Stimulated activated naive CD4-positive, alpha-beta T cell (primary cell): ENCODE results near the gene GSTT4.
"Not testable (repeated sequence)": the region's sequence is repeated elsewhere in the genome, so short reads cannot be mapped to it uniquely, and the experiment has no call there.

Source experiments
- DNase-seq, 6 experiments: peaks; one replicate each; lab custom pipeline; 2025; lab: John Stamatoyannopoulos, UW

GSTT4 gene

DNA sequence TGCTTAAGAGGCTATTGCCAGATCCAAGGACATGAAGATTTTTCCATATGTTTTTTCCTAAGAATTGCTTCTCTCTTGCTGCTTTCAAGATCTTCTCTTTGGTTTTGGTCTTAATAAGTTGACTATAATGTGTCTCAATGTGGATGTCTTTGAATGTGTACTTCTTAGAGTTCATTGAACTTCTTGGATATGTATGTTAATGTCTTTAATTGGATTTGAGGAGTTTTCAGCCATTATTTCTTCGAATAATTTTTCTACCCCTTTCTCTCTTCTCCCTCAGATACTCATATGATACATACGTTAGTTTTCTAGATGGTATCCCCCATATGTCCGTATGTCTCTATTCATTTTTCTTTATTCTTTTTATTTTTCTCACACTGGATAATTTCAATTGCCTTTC, 19.1 kb upstream of the GSTT4 start:
- no peak for DNase-seq

GRCh38 chr22:24023204-24023789, 18.0 kb upstream of the GSTT4 start:
- no peak for DNase-seq

GRCh38 chr22:24021304-24021703, 16.1 kb upstream of the GSTT4 start:
- DNase-seq: no peak

DNA sequence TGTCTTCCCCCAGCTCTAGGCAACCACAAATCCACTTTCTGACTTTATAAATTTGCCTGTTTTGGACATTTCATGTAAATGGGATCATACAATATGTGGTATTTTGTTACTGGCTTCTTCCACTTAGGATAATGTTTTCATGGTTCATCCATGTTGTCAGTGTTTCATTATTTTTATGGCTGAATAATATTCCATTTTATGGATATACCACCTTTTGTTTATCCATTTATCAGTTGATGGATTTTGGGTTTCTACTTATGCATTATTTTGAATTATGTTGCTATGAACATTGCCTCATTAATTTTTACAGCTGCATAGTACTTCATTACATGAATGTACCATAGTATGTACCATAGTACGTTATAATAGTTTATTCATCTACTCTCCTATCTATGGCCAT, 10.9 kb upstream of the GSTT4 start:
- no peak for DNase-seq

- DNase-seq: no peak
Observed at GRCh38 chr22:24011735-24012068, 6.4 kb upstream of the GSTT4 start.

DNA sequence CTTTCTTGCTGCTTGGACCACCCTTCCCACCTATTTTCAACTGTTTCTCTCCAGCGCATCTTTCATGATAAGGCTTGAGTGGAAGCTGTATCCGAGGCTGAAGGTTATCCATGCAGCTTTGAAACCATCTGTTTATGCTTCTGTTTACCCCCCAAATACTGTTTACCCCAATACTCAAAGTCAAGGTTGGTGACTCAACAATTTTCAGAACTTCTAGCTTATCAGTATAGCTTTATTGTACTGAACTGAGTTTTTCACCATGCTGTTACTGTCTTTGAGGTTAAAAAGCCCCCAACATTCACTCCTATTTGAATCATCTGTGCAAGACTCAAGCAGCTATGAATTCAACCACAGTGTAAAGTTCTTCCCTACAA, 4.8 kb upstream of the GSTT4 start:
- DNase-seq: no peak

DNA sequence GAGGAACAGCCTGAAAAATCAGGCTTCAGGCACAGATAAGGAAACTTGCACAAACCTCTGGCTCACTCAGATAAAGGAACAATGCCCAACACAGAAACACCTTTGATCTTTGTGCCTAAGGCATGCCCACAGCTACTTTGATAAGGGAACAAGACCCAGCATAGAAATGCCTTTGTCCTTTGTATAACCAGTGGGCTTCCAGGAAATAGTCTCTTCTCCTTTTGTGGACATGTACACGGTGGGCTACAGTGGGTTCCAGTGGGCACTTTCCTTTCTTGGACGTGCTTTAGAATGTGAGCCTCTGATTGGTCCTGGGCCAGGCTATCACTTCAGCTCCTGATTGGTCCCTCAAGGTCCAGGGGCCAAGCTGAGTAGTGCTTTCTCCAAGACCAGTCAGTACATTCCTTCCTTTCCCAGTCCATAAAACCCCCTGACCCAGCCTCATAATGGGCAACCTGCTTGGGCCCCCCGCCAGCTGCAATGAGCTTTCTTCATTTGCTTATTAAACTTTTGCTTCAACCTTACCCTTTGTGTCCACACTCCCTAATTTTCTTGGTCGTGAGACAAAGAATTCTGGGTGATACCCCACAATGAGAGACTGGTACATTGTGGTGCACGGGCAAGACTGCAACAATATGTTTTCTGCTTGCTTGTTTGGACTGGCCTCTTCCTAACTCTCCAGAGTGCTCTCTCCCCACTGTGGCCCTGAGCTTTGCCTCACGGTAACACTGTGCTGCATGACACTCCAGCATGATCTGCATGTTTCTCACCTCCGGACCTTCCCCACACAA, 4.2 kb upstream of the GSTT4 start:
- DNase-seq: no peak

- DNase-seq: no peak
Observed at GRCh38 chr22:24008381-24009226, 3.4 kb upstream of the GSTT4 start.

DNA sequence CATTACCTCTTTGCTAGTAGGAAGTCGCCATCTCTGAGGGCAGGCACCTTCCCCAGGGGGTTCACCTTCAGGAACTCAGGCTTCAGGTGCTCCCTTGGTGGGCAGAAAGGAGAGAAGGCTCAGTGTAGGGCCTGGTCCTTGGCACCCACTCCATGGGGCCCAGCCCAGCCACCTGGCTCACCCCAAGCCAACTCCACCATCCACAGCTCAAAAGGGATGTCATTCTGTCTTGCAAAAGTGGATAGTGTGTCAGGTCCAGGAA, 2.7 kb upstream of the GSTT4 start:
- DNase-seq: no peak

- DNase-seq: no peak
Observed at GRCh38 chr22:24007253-24008021, 2.2 kb upstream of the GSTT4 start.

DNA sequence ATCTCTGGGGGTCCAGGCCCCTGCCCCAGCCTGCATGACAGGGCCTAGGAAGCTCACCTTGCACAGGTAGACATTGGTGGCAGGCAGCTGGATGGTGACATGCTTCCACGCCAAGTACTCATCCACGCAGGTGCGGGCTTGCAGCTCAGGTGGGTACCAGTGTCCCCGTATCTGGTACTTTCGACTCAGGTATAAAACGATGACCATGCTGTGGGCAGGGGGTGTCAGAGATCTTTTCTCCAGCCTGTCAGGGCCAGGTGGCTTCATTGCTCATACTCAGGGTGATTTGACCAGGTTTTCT, 1.6 kb upstream of the GSTT4 start:
- no peak for DNase-seq

DNA sequence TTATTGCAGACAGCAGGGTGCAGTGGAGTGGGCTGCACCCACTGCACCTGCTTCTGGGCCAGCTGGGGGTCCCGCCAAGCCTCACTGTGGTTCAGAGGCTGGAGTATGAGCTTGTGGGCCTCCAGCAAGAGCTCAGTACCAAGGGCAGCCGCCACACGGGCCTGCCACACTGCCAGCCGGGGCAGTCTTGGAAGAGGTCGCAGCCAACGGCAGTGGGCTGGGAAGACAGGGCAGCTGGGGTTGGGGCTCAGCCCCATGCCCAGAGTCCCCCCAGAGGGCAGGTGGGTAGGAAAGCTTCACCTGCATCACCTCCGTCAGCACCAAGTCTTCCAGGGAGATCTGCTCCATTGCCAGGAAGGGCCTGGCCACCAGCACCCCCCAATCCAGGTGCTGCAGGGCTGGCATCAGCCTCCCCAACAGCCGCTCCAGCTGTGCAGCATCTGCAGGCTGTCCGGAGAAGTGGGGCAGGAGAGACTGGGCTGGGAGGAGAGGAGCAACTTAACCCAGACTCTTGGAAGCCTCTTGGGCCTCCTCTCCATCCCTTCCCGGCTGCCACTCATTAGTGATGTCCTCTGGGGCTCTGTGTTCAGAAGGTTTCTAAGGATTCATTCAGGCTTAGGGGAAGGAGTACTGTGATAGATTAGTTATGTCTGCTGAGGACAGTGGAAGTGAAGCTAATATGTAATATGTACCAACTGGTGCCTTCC, 1.1 kb upstream of the GSTT4 start:
- DNase-seq: no peak

GRCh38 chr22:24003887-24004286, 1.4 kb downstream of the GSTT4 start:
- DNase-seq: no peak

DNA sequence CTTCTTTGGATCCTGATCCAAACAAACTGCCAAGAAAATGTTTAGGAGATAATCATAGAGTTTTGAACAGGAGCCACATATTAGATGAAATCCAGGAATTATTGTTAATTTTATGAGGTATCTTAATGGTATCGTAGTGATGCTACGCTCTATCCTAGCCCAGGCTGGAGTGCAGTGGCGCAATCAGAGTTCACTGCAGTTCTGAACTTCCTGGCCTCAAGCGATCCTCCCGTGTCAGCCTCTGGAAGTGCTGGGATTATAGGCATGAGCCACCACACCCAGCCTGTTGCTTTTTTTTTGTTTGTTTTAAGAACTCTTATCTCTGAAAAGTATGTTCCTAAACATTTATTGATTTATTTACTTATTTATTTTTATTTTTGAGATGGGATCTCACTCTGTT, 2.4 kb downstream of the GSTT4 start:
- DNase-seq: no peak

- no peak for DNase-seq
Observed at GRCh38 chr22:24002272-24002671, 3.0 kb downstream of the GSTT4 start.

DNA sequence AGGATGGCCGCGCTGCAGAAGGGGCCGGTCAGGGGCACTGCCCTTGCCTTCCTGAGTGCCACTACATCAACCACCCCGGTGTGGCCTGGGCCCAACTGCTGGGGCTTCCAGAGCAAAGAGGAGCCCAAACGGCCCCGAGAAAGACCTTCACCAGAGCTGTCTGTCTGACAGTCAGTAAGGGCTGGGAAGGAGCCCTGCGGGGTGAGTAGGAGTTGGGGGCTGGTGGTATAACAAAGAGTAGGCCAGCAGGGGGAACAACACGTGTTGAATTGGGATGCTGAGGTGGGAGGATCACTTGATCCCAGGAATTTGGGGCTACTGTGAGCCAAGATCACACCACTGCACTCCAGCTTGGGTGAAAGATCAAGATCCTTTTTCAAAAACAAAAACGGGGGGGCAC, 3.9 kb downstream of the GSTT4 start:
- DNase-seq: no peak

DNA sequence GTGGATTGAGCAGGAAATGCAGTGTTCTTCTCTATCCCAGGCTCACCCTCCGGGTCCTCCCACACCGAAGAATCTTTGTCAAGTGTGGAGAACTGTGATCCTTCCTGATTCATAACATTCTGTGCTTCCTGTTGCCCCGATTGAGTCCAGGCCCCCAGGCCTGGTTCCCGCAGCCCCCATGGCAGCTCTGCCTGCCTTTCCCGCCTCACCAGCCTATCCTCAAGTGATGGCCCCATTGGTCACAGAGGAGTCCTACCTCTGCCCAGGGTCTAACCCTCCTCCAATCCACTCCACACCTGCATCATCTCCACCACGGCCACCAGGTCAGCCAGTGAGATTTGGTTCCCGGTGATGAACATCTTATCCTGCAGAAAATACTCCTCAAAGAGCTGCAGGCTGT, 5.5 kb downstream of the GSTT4 start:
- DNase-seq: not testable (repeated sequence)

DNA sequence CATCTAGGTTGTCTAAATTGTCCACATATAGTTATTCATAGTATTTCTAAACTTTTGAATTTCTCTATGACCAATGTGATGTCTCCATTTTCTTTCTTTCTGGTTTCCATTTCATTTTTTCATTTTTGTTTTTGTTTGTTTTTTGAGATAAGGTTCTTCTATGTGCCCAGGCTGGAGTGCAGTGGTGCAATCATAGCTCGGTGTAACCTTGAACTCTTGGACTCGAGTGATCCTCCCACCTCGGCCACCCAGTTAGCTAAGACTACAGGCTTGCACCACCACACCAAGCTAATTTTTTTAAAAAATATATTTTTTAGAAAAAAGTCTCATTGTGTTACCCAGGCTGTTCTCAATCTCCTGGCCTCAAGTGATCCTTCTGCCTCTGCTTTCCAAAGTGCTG, 8.2 kb downstream of the GSTT4 start:
- DNase-seq: no peak

DNA sequence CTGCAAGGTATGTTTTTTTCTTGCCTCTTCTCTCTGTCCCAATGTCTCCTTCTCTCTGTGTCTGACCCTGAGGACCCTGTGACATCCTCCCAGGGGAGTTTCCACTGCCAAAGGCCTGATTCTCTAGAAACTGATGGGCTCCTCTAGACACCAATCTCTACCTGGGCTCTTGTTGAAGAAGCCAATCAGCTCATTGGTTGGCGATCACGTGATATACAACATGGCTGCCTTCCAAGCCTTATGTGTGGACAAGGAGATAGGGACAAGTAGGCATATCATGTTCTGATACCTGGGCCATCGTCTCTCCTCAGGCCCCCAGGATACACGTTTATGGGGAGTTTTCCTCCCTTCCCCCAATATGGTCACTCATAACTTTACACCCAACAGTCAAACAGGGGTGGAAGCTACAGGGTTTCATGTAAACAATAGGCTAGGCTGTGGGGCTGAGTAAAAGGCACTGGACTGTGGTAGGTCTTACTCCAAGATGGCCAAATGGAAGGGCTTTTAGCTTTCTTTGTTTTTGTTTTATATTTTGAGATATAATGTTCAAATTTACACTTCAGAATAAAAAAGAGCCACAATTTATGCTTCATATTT, 11.6 kb downstream of the GSTT4 start:
- DNase-seq: not testable (repeated sequence)

GRCh38 chr22:23993080-23993479, 12.2 kb downstream of the GSTT4 start:
- not testable (repeated sequence) for DNase-seq

- not testable (repeated sequence) for DNase-seq
Observed at GRCh38 chr22:23989583-23990244, 15.5 kb downstream of the GSTT4 start.
